Esophagus muscularis mucosa (tissue), 3 donors: ENCODE results near the gene DNAL1.

ENCODE experiments used
- CTCF ChIP-seq, 3 experiments: fragments of 200-600 bp in 2 of 3; fragments of 450-650 bp in 1 of 3; sonication (generic) in 2 of 3; IDR thresholded peaks; one replicate each; pipeline ENCODE4 v1.5.1; 2017 to 2019; ENCODE audit warnings: antibody characterized with exemption in 3 of 3, mild to moderate bottlenecking in 2 of 3, moderate library complexity in 1 of 3
- POLR2A ChIP-seq: fragments of 450-650 bp; IDR thresholded peaks from one replicate; pipeline ENCODE4 v1.6.1; 2017; ENCODE audit warnings: antibody characterized with exemption, moderate library complexity, mild to moderate bottlenecking, low read depth
- POLR2AphosphoS5 ChIP-seq, 2 donors: sonication (generic); formaldehyde crosslinking; IDR thresholded peaks; one replicate each; pipeline ENCODE4 v1.6.1; 2017; ENCODE audit warnings: antibody characterized with exemption in 2 of 2

GRCh38 chr14:73709904-73710469 is 65.2 kb downstream of the DNAL1 start:
- TF ChIP-seq CTCF (IDR thresholded peaks at IDR 0.05) (no peak), POLR2A (no peak), POLR2AphosphoS5 (IDR thresholded peaks at IDR 0.05) (no peak)
